ENCODE data around the gene CRACR2B.
A peak's percentile ranks its signal among the peaks of the same experiment; 100 is the strongest.

CRACR2B gene

DNA sequence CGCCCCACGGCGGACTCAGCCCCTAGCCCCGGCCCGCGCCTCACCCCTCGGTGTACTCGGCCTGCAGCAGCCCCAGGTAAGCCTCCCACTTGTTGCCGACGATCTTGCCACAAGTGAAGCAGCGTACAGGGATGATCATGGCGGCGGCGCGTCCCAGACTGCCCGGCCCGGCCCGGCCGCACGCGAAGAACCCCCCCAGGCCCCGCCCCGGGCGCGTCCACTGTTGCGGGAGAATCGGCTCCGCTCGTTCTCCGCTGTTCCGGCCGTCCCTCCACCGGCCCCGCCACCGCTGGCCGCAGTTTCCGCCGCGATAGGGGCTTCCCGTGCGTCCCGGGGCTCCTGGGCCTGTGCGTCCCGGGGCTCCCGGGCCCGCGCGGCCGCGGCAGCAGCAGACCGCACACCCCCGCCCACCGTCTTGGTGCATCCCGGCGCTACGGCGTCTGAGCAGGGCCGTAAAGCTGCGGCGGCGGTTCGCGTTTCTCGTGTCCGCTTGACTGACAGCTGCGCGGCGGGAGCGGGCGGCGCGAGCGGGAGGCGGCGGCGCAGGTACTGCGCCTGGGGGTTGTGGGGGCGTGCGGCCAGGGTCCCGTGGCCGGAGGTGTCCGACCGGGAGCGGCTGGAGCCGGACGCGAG is 14.8 kb downstream of the CRACR2B start, which contains the start of the genes POLR2L and TSPAN4:
POLR2L (minus strand) TSS at position 160 of the 633 bp plus-strand sequence; CDS start at position 139, 21 bp downstream.
TSPAN4 (plus strand) TSS at position 483 of the 633 bp plus-strand sequence. CDS start 7,453 bp downstream, outside the sequence.
- Histone ChIP-seq H3K4me3 (ENCODE audit: low read depth, low read length) (peak within 1 kb of the TSS; percentile 89), H3K9me3 (ENCODE audit: control insufficient read depth, insufficient read depth, low read depth, low read length) (no peaks in the 10 kb centered on the region), H3K4me1 (ENCODE audit: control insufficient read depth, insufficient read depth, low read length) (0 out of 2 replicates have a peak, but pooled peaks cover 4% of the 10 kb centered on the region), H3K36me3 (ENCODE audit: control insufficient read depth in 2 of 2, insufficient read depth in 1 of 2, low read length in 2 of 2) (peaks cover 0 to 38% of the 10 kb centered on the region in 2 experiments; a peak in 1 of 3 replicates), H3K27ac (ENCODE audit: extremely low read depth, low read depth, low read length) (peak within 1 kb of the TSS; percentile 93)
- CTCF ChIA-PET: no interaction called here
- POLR2A ChIA-PET: interaction anchor here (0.6 to 6.9 kb wide), 10 partner anchors 11 to 83 kb away, joined by 3 to 70 read pairs (median 6); partner anchors contain the start of genes CD151, CRACR2B, PNPLA2 and RPLP2
- no peak for TF ChIP-seq ZNF670 (tag by site-specific recombination; IDR thresholded peaks at IDR 0.05; ENCODE audit: low read depth)
- no peak for TF ChIP-seq ZNF837 (tag by site-specific recombination; IDR thresholded peaks at IDR 0.05)
- no peak for TF ChIP-seq GLI2 (tag by site-specific recombination; IDR thresholded peaks at IDR 0.05; ENCODE audit: borderline replicate concordance, low read depth)
- TF ChIP-seq ZBTB20 (tag by site-specific recombination; IDR thresholded peaks at IDR 0.05): peak; percentile 34
- no peak for TF ChIP-seq ZNF473 (tag by site-specific recombination; IDR thresholded peaks at IDR 0.05)
- TF ChIP-seq, protein P1, sequence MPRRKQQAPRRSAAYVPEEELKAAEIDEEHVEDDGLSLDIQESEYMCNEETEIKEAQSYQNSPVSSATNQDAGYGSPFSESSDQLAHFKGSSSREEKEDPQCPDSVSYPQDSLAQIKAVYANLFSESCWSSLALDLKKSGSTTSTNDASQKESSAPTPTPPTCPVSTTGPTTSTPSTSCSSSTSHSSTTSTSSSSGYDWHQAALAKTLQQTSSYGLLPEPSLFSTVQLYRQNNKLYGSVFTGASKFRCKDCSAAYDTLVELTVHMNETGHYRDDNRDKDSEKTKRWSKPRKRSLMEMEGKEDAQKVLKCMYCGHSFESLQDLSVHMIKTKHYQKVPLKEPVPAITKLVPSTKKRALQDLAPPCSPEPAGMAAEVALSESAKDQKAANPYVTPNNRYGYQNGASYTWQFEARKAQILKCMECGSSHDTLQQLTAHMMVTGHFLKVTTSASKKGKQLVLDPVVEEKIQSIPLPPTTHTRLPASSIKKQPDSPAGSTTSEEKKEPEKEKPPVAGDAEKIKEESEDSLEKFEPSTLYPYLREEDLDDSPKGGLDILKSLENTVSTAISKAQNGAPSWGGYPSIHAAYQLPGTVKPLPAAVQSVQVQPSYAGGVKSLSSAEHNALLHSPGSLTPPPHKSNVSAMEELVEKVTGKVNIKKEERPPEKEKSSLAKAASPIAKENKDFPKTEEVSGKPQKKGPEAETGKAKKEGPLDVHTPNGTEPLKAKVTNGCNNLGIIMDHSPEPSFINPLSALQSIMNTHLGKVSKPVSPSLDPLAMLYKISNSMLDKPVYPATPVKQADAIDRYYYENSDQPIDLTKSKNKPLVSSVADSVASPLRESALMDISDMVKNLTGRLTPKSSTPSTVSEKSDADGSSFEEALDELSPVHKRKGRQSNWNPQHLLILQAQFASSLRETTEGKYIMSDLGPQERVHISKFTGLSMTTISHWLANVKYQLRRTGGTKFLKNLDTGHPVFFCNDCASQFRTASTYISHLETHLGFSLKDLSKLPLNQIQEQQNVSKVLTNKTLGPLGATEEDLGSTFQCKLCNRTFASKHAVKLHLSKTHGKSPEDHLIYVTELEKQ (tag by site-specific recombination; IDR thresholded peaks at IDR 0.05; ENCODE audit: borderline replicate concordance): no peak
- TF ChIP-seq BCL11A (tag by site-specific recombination; IDR thresholded peaks at IDR 0.05; ENCODE audit: low read depth): no peak
- 0 out of 2 replicates have a peak, but pooled peaks have one; percentile 29 for TF ChIP-seq MEIS1 (CRISPR knock-in tag; IDR thresholded peaks at IDR 0.05; ENCODE audit: borderline replicate concordance)
- TF ChIP-seq ZNF776 (tag by site-specific recombination; IDR thresholded peaks at IDR 0.05; ENCODE audit: borderline replicate concordance): no peak
- TF ChIP-seq KLF1 (tag by site-specific recombination; IDR thresholded peaks at IDR 0.05): no peak
- no peak for TF ChIP-seq ZBTB48 (tag by site-specific recombination; IDR thresholded peaks at IDR 0.05)
- no peak for TF ChIP-seq RBAK (tag by site-specific recombination; IDR thresholded peaks at IDR 0.05)
- no peak for TF ChIP-seq ZNF23 (tag by site-specific recombination; IDR thresholded peaks at IDR 0.05; ENCODE audit: borderline replicate concordance)
- TF ChIP-seq, protein P2, sequence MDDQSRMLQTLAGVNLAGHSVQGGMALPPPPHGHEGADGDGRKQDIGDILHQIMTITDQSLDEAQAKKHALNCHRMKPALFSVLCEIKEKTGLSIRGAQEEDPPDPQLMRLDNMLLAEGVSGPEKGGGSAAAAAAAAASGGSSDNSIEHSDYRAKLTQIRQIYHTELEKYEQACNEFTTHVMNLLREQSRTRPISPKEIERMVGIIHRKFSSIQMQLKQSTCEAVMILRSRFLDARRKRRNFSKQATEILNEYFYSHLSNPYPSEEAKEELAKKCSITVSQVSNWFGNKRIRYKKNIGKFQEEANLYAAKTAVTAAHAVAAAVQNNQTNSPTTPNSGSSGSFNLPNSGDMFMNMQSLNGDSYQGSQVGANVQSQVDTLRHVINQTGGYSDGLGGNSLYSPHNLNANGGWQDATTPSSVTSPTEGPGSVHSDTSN (CRISPR knock-in tag; IDR thresholded peaks at IDR 0.05): peak; percentile 93
- TF ChIP-seq GLIS1 (tag by site-specific recombination; IDR thresholded peaks at IDR 0.05): peak; percentile 27; the same call in 1 of the 2 replicates
- no peak for TF ChIP-seq GLIS2 (tag by site-specific recombination; IDR thresholded peaks at IDR 0.05)
- TF ChIP-seq, protein P3, sequence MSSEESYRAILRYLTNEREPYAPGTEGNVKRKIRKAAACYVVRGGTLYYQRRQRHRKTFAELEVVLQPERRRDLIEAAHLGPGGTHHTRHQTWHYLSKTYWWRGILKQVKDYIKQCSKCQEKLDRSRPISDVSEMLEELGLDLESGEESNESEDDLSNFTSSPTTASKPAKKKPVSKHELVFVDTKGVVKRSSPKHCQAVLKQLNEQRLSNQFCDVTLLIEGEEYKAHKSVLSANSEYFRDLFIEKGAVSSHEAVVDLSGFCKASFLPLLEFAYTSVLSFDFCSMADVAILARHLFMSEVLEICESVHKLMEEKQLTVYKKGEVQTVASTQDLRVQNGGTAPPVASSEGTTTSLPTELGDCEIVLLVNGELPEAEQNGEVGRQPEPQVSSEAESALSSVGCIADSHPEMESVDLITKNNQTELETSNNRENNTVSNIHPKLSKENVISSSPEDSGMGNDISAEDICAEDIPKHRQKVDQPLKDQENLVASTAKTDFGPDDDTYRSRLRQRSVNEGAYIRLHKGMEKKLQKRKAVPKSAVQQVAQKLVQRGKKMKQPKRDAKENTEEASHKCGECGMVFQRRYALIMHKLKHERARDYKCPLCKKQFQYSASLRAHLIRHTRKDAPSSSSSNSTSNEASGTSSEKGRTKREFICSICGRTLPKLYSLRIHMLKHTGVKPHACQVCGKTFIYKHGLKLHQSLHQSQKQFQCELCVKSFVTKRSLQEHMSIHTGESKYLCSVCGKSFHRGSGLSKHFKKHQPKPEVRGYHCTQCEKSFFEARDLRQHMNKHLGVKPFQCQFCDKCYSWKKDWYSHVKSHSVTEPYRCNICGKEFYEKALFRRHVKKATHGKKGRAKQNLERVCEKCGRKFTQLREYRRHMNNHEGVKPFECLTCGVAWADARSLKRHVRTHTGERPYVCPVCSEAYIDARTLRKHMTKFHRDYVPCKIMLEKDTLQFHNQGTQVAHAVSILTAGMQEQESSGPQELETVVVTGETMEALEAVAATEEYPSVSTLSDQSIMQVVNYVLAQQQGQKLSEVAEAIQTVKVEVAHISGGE (tag by site-specific recombination; conservative IDR thresholded peaks at IDR 0.05; ENCODE audit: low read depth): no peak
- TF ChIP-seq, protein P4, sequence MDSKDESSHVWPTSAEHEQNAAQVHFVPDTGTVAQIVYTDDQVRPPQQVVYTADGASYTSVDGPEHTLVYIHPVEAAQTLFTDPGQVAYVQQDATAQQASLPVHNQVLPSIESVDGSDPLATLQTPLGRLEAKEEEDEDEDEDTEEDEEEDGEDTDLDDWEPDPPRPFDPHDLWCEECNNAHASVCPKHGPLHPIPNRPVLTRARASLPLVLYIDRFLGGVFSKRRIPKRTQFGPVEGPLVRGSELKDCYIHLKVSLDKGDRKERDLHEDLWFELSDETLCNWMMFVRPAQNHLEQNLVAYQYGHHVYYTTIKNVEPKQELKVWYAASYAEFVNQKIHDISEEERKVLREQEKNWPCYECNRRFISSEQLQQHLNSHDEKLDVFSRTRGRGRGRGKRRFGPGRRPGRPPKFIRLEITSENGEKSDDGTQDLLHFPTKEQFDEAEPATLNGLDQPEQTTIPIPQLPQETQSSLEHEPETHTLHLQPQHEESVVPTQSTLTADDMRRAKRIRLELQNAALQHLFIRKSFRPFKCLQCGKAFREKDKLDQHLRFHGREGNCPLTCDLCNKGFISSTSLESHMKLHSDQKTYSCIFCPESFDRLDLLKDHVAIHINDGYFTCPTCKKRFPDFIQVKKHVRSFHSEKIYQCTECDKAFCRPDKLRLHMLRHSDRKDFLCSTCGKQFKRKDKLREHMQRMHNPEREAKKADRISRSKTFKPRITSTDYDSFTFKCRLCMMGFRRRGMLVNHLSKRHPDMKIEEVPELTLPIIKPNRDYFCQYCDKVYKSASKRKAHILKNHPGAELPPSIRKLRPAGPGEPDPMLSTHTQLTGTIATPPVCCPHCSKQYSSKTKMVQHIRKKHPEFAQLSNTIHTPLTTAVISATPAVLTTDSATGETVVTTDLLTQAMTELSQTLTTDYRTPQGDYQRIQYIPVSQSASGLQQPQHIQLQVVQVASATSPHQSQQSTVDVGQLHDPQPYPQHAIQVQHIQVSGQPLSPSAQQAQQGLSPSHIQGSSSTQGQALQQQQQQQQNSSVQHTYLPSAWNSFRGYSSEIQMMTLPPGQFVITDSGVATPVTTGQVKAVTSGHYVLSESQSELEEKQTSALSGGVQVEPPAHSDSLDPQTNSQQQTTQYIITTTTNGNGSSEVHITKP (tag by site-specific recombination; IDR thresholded peaks at IDR 0.05): peak; percentile 97
- TF ChIP-seq PRDM1 (tag by site-specific recombination; IDR thresholded peaks at IDR 0.05): no peak
- TF ChIP-seq ZSCAN23 (tag by site-specific recombination; IDR thresholded peaks at IDR 0.05): no peak
- TF ChIP-seq ZBTB17 (tag by site-specific recombination; IDR thresholded peaks at IDR 0.05): no peak
- TF ChIP-seq, protein P5, sequence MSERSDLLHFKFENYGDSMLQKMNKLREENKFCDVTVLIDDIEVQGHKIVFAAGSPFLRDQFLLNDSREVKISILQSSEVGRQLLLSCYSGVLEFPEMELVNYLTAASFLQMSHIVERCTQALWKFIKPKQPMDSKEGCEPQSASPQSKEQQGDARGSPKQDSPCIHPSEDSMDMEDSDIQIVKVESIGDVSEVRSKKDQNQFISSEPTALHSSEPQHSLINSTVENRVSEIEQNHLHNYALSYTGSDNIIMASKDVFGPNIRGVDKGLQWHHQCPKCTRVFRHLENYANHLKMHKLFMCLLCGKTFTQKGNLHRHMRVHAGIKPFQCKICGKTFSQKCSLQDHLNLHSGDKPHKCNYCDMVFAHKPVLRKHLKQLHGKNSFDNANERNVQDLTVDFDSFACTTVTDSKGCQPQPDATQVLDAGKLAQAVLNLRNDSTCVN (tag by site-specific recombination; optimal IDR thresholded peaks at IDR 0.05): peak; percentile 80
- TF ChIP-seq, protein P6, sequence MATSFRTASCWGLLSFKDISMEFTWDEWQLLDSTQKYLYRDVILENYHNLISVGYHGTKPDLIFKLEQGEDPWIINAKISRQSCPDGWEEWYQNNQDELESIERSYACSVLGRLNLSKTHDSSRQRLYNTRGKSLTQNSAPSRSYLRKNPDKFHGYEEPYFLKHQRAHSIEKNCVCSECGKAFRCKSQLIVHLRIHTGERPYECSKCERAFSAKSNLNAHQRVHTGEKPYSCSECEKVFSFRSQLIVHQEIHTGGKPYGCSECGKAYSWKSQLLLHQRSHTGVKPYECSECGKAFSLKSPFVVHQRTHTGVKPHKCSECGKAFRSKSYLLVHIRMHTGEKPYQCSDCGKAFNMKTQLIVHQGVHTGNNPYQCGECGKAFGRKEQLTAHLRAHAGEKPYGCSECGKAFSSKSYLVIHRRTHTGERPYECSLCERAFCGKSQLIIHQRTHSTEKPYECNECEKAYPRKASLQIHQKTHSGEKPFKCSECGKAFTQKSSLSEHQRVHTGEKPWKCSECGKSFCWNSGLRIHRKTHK (tag by site-specific recombination; IDR thresholded peaks at IDR 0.05): no peak

Data from HEK293 (cell line).